ENCODE results near the gene ZNF526. TPM values are rescaled to one million over a fixed set of nuclear protein-coding genes. Genes with fewer than 3 reads are reported as not detected.
A peak's percentile ranks its signal among the peaks of the same experiment; 100 is the strongest.

ZNF526 gene
- total RNA-seq, 2 experiments from 2014 or later, result 5.0 to 6.2 TPM

DNA sequence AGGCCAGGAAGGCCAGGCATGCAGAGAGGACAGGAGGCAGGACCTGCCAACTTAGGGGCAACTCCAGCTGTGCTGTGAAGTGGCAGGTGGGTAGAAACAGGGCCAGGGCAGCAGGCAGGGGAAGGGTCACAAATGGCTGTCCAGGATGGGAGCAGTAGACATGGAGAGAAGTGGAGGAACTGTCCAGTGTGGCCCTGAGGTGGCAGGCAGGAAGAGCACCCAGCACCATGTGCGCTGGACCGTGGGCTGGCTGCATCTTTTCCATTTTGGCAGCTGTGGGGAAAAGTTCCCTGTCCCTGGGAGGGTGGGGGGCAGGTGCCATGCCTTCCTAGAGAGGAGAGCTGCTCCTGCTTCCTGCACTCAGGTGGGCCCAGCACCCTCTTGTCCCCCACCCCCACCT is 16.4 kb upstream of the ZNF526 start:
- H3K4me3 ChIP-seq (ENCODE audit: low read length), result no peak overlapping the region
- Mint-ChIP-seq H3K36me3 (ENCODE audit: low read depth) (peaks cover 97% of the 10 kb centered on the region), H3K27ac (peak overlapping the region; percentile 93), H3K27me3 (no peaks in the 10 kb centered on the region), H3K9me3 (no peaks in the 10 kb centered on the region), H3K4me1 (ENCODE audit: low read depth) (peaks cover 89% of the 10 kb centered on the region), H3K4me3 (no peak overlapping the region)
- TF ChIP-seq, protein P1, sequence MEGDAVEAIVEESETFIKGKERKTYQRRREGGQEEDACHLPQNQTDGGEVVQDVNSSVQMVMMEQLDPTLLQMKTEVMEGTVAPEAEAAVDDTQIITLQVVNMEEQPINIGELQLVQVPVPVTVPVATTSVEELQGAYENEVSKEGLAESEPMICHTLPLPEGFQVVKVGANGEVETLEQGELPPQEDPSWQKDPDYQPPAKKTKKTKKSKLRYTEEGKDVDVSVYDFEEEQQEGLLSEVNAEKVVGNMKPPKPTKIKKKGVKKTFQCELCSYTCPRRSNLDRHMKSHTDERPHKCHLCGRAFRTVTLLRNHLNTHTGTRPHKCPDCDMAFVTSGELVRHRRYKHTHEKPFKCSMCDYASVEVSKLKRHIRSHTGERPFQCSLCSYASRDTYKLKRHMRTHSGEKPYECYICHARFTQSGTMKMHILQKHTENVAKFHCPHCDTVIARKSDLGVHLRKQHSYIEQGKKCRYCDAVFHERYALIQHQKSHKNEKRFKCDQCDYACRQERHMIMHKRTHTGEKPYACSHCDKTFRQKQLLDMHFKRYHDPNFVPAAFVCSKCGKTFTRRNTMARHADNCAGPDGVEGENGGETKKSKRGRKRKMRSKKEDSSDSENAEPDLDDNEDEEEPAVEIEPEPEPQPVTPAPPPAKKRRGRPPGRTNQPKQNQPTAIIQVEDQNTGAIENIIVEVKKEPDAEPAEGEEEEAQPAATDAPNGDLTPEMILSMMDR (IDR thresholded peaks at IDR 0.05), result no peak
- no peak for ATAC-seq (ENCODE audit: poor library complexity)
- POLR2A ChIA-PET, result interaction anchor here (7.6 kb wide), 1 partner anchor 11 kb away, joined by 70 read pairs; the partner anchor contains the start of gene DEDD2
- intact Hi-C loops (cut with DNase I, micrococcal nuclease), result no loop called here
- H3K4me1 ChIP-seq (ENCODE audit: insufficient read depth, low read length), result peaks cover 100% of the 10 kb centered on the region
- no peak for DNase-seq
- peaks cover 83% of the 10 kb centered on the region for H3K36me3 ChIP-seq (ENCODE audit: insufficient read depth, low read length)
- CTCF ChIA-PET, result no interaction called here
- no peaks in the 10 kb centered on the region for H3K9me3 ChIP-seq (ENCODE audit: control insufficient read depth in 1 of 2, insufficient read depth in 1 of 2, low read length in 2 of 2)
- no peaks in the 10 kb centered on the region for H3K27me3 ChIP-seq (ENCODE audit: control insufficient read depth in 1 of 2, insufficient read depth in 2 of 2, low read length in 2 of 2)
- peak overlapping the region; percentile 41 to 89 for H3K27ac ChIP-seq (ENCODE audit: low read depth in 1 of 2, low read length in 2 of 2)

DNA sequence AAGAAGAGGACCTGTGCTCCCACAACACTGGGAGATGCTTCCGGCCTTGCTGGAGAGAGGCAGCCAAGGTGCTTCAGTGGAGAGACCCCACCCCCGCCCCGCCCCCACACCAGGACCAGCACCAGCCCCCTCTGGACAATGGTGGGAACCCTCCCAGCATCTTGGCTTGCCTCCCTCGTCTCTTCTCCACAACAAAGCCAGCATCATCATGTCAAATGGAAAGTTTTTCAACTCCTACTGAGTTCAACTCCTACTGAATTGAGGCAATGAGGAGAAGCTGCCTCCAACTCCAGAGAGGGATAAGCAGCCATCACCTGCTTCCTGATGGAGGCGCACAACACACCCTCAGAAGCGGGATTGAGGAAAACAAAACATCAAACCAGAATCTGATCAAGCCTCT is 15.4 kb upstream of the ZNF526 start:
- Mint-ChIP-seq H3K9me3 (no peaks in the 10 kb centered on the region), H3K4me1 (ENCODE audit: low read depth) (peaks cover 87% of the 10 kb centered on the region), H3K27me3 (no peaks in the 10 kb centered on the region), H3K4me3 (peak overlapping the region; percentile 13), H3K36me3 (ENCODE audit: low read depth) (peaks cover 97% of the 10 kb centered on the region), H3K27ac (peak overlapping the region; percentile 93)
- Histone ChIP-seq H3K4me1 (ENCODE audit: insufficient read depth, low read length) (peaks cover 96% of the 10 kb centered on the region), H3K36me3 (ENCODE audit: insufficient read depth, low read length) (peaks cover 87% of the 10 kb centered on the region), H3K9me3 (ENCODE audit: control insufficient read depth in 1 of 2, insufficient read depth in 1 of 2, low read length in 2 of 2) (no peaks in the 10 kb centered on the region), H3K27me3 (ENCODE audit: control insufficient read depth in 1 of 2, insufficient read depth in 2 of 2, low read length in 2 of 2) (no peaks in the 10 kb centered on the region), H3K4me3 (ENCODE audit: low read length) (no peak overlapping the region), H3K27ac (ENCODE audit: low read depth in 1 of 2, low read length in 2 of 2) (no peak overlapping the region)
- TF ChIP-seq, protein P1 (IDR thresholded peaks at IDR 0.05), result no peak
- DNase-seq (no peak), ATAC-seq (ENCODE audit: poor library complexity) (no peak)
- POLR2A ChIA-PET, result no interaction called here
- intact Hi-C loops (cut with DNase I, micrococcal nuclease), result no loop called here
- CTCF ChIA-PET, result no interaction called here

DNA sequence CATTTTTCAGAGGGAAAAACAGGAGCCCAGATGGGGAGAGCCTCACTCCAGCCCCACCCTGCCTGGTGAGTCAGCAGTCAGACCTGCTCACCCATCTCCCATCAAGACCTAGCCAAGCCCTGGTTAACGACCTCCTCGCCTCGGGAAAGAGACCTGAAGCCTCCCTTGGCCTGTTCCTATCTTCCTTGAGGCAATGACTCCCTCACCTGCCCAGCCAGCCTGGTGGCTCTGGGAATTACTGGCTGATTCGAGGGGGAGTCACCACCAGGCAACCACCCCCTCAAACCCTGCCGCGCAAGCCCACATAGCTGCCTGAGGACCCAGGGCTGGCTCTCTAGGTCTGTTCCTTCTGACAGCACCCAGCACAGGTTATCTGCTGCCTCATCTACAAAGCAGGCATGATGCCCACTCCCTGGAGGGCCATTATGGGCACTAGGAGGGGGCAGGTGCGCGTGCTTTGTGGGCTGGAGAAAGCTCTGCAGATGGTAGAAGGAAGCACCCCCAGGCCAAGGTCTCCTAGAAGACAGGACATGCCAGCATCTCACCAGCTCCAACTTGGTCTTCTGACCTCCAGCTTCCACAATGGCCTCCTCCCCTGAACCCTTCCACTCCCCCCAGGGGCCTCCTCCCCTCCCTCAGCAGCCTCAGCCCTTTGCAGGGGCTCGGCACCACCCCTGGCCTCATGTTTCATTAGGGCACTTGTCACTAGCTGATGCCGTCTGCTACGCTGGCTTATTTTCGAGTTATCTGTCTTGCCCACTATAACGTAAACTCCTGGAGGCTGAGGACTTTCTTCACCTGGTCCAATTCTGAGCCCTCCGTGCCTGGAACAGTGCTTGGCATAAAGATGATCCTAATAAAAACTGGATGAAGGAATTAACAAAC is 13.0 kb upstream of the ZNF526 start:
- H3K9me3 ChIP-seq (ENCODE audit: control insufficient read depth in 1 of 2, insufficient read depth in 1 of 2, low read length in 2 of 2), result no peaks in the 10 kb centered on the region
- DNase-seq, result no peak
- no peaks in the 10 kb centered on the region for H3K9me3 Mint-ChIP-seq
- intact Hi-C loops (cut with DNase I, micrococcal nuclease), result no loop called here
- H3K4me1 Mint-ChIP-seq (ENCODE audit: low read depth), result peaks cover 68% of the 10 kb centered on the region
- H3K27ac Mint-ChIP-seq, result peak overlapping the region; percentile 89
- H3K4me3 ChIP-seq (ENCODE audit: low read length), result no peak overlapping the region
- ChIA-PET POLR2A (interaction anchor here (0.9 kb wide), 1 partner anchor 10 kb away, joined by 3 read pairs; the partner anchor contains the start of gene DEDD2), CTCF (interaction anchor here (1.3 kb wide), 1 partner anchor 73 kb away, joined by 4 read pairs; no protein-coding TSS in a partner anchor)
- H3K27me3 Mint-ChIP-seq, result no peaks in the 10 kb centered on the region
- peaks cover 92% of the 10 kb centered on the region for H3K36me3 ChIP-seq (ENCODE audit: insufficient read depth, low read length)
- TF ChIP-seq, protein P1 (IDR thresholded peaks at IDR 0.05), result no peak
- H3K36me3 Mint-ChIP-seq (ENCODE audit: low read depth), result peaks cover 91% of the 10 kb centered on the region
- peak; percentile 12 for ATAC-seq (ENCODE audit: poor library complexity)
- peak overlapping the region; percentile 70 for H3K4me3 Mint-ChIP-seq
- H3K27ac ChIP-seq (ENCODE audit: low read depth in 1 of 2, low read length in 2 of 2), result peak overlapping the region in 1 of 2 donors; percentile 50
- no peaks in the 10 kb centered on the region for H3K27me3 ChIP-seq (ENCODE audit: control insufficient read depth in 1 of 2, insufficient read depth in 2 of 2, low read length in 2 of 2)
- H3K4me1 ChIP-seq (ENCODE audit: insufficient read depth, low read length), result peaks cover 89% of the 10 kb centered on the region

Data from CD4-positive, alpha-beta T cell (primary cell).